DLD1 (cell line): ENCODE measurements around the gene JAZF1.
"Not testable (repeated sequence)": the region's sequence is repeated elsewhere in the genome, so short reads cannot be mapped to it uniquely, and the experiment has no call there.

Experiments
- in situ Hi-C: cut with HindIII; loops from 2 replicates; pipeline ENCODE4 v1.10.0; 2017; ENCODE audit warnings: low sequenced_read_pairs

The JAZF1 gene

DNA sequence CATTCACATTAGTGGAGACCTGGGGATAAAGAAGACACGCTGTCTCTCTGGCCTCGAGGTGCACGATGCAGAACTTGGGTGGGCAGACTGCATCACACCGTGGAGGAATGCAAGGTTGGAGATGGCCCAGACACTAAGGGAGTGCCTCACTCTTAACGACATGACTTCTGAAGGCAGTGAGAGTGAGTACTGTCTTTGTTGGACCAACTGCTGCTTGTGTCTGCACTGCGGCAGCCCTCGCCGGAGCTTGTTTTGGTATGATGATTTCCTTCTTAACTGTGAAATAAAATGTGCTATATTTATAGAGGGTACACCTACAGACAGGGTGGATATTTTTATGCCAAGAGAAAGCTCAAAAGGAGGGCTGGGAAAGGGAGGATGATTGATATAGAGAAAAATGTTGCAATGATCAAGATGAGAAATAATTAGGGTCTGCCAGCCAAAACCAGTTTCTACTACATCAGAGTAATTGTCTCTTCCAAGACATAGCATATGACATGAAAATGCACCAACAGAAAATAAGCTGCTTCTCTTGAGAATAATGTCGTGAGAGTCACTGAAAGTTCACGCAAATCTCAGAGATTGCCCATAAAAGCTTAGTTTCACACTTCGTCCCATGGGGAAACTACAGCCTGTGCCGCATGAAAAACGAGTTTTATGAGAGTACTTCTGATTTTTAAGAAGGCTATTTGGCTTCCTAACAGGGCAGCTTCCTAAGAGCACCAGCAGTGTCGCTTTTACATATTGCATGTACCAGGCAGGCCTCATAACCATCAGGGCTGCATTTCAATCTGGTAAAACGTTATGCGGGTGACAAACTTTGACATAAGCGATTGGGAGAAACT, 313.5 kb downstream of the JAZF1 start:
- in situ Hi-C loops: no loop called here

DNA sequence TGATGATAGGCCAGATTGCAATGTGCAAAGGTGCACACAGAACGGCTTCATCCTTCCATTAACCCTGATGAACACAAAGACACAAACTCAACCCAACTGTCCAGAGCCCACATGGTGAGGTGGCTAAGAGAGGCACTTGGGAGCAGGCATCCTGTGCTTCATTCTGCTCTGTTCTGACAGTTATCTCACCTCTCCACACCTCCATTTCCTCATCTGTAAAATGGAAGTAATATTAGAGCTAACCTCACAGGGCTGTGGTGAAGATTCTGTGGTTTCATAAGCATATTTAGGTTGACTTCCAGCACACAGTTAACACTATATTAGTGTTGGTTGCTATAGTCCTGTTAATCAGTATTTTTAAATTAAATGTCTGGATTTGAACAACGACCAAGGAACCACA, 314.3 kb downstream of the JAZF1 start:
- in situ Hi-C loops: no loop called here

DNA sequence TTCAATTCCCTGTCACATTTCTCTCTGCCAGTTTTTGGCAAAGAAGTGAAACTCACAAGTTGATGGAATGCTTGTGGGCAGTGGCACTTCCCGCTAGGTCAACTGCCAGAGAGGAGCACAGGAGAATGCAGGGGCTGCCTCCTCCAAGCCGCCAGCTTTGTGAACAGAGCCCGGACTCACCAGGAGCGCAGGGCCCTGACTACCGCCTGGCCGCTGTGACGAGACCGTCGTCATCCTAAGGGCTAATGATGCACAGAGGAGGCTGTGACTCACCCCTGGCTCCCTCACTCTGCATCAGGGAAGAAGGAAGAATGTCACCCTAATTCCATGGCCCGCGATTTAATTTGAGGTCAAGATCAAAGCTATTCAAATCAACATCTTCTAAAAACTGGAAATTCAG, 316.7 kb downstream of the JAZF1 start:
- in situ Hi-C loops: no loop called here

DNA sequence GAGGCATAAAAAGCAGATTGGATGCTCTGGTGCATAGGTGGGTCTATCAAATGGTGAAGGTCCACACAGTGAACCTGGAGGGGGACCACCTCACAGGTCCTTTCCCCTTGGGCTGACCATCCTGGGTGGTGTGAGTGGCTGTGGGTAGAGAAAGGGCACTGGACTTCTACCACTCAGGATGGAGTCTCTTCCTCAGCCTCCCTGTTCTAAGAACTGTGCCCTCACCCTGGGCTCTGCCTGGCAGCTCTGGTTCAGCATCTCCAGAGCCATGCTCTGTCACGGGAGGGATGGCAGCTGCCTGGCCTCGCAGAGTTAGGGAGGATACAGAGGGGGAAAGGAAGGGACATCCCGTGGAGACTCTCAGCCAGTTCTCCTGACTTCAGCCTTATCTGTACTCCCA, 318.8 kb downstream of the JAZF1 start:
- in situ Hi-C loops: no loop called here

DNA sequence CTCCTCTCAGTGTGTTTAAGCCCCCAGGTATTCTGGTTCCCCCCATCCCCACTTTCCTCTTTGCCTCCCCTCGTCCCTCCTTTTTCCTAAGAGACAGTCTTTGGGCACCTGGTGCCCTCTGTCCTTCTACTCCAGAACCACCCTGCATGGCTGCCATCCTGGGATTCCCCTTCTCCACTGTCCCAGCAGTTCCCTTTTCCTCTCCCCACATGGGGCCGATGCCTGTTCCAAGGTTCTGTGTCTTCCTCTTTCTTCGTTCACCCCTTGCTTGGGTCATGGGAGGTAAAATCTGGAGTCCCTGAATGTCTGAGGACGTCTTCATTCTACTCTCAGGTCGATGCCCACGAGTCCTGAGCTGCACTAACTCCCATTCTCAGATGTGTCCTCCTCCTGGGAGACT, 319.8 kb downstream of the JAZF1 start:
- in situ Hi-C loops: no loop called here

DNA sequence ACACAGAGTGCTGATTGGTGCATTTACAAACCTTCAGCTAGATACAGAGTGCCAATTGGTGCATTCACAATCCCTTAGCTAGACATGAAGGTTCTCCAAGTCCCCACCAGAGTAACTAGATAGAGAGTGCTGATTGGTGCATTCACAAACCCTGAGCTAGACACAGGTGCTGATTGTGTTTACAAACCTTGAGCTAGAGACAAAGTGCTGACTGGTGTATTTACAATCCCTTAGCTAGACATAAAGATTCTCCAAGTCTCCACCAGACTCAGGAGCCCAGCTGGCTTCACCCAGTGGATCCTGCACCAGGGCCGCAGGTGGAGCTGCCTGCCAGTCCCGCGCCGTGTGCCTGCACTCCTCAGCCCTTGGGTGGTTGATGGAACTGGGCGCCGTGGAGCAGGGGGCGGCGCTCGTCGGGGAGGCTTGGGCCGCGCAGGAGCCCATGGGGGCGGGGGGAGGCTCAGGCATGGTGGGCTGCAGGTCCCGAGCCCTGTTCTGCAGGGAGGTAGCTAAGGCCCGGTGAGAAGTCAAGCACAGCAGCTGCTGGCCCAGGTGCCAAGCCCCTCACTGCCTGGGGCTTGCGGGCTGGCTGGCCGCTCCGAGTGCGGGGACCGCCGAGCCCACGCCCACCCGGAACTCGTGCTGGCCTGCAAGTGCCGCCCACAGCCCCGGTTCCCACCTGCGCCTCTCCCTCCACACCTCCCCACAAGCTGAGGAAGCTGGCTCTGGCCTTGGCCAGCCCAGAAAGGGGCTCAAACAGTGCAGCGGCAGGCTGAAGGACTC, 323.7 kb downstream of the JAZF1 start:
- in situ Hi-C loops: not testable (repeated sequence)

DNA sequence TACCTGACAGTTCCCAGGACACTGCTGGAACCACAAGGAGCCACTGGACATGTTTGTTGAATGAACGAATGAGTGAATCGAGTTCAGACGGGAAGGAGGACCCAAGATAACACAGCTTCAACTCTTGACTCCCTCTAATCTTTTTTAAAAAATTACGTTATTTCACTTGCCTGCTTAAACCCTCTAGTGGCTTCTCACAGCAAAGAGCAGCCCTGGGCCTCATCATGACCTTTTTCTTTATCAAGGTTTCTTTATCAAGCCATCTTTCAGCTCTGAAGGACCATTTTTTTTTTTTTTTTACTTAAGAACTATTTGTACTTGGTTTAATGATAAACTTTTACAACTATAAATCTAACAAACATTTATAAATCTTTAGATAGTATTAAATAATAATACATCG, 330.1 kb downstream of the JAZF1 start:
- in situ Hi-C loops: no loop called here

DNA sequence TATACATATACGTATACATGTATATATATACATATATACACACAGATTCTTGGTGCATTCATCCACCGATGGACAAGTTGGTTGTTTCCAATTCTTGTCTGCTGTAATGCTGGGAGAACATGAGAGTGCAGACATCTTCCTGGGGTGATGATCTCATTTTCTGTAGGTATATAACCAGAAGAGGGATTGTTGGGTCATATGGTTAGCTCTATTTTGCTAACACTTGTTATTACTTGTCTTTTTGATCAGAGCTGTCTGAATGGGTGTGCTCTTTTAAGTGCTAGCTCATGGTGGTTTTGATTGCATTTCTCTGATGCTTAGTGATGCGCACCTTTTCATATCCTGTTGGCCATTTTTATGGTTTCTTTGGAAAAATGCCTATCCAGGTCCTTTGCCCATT, 334.2 kb downstream of the JAZF1 start:
- in situ Hi-C loops: loop anchor here (10.0 kb wide), 1 partner anchor 68 kb away; no protein-coding TSS in a partner anchor

DNA sequence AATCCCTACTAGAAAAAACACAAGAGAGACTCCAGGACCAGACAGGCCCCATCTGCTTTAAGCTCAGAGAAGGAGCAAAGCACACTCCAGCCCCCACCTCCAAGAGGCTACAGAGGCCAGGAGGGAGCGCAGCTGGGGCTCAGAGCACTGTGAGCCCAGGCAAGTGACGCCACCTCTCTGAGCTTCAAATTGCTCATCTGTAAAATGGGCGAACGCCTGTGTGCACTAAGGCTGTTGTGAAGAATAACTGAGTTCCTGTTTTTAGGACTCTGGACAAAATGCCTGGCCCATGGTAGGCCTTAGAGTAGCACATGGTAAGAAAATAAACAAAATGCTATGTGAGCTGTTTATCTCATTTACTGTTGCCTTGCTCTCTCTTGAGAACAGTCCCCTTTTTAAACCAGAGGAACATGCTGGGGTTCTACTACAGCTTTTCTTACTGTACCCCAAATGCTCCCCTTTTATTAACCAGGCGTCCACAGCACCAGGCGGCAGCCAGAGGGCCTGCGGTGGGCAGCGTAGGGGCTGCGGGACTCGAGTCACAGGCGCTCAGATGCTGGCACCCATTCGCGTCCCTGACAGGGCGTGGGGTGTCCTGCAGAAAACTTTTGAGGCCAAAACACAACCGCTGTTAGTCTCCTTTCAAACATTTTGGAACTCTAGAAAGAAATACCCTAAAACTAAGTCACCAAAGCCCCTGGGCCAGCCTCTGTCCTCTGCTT, 336.9 kb downstream of the JAZF1 start:
- in situ Hi-C loops: loop anchor here (10.0 kb wide), 1 partner anchor 71 kb away; no protein-coding TSS in a partner anchor

DNA sequence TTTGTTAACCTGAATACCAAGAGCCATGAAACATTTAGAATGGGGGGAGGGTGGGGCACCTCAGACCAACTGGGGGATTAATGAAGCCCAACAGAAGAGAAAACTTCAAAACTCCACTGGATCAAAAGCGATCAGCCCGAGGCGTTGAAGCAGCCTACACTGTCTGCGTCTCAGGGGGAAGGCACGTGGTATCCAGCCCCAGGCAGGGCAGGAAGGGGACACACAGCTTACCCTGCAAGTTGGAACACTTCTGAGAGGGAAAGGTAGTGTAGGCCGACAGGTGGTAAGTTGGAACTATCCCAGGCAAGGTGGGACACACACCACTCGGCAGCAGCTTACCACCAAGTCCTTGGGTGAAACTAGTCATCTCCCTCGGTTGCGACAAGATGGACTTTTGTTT, 337.7 kb downstream of the JAZF1 start:
- in situ Hi-C loops: loop anchor here (10.0 kb wide), 1 partner anchor 72 kb away; no protein-coding TSS in a partner anchor

DNA sequence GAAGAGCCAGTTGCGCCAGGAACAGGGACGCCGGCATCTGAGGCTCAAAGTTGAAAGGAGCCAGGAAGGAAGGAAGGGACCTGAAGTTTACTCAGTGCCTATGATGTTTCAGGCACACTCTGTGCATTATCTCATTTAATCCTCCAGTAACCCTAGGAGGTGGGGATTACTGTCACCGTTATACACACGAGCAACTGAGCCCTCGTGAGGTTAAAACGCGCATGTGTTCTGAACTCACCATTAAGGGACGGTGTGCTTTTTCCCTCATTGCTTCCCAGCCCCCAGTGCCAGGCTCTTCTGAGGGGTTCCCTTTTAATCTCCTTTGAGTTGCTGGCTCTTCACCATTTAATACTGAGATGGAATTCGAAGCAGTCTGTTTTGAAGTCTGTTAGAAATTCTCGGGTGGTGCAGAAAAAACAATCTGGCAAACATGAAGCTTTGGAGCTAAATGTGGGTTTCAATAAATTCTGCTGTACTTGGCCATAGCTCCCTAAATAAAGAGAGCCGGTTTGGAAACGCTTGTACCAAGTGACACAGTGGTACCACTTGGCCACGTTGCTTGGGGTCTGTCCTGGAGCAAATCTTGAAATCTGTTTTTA, 338.4 kb downstream of the JAZF1 start:
- in situ Hi-C loops: loop anchor here (10.0 kb wide), 1 partner anchor 73 kb away; no protein-coding TSS in a partner anchor

DNA sequence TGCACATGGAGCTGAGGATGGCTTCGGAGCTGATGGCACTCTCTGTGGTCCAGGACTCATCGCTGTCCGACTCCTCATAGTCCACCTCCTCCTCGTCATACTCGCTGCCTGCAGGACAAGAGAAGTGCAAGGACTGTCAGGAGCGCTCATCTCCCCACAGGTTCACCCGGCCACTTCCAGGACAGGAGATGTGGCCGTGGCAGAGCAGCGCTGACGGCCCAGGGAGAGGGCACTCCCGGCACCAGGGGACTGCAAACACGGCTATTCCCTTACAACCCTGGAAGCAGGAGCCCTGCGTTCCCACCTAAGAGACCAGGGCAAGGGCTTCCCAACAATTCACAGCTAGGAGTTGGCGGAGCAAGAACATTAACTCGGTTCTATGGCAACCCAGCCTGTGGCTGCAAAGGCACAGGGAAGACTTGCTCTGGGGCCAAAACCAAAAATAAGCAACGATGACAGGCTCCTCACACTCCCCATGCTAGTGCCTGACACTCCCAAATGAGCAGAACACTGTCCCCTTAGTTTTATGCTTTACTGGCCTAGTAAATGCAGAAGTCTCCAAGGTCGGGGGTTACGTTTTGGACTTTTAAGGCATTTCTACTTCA, 339.7 kb downstream of the JAZF1 start:
- in situ Hi-C loops: loop anchor here (10.0 kb wide), 1 partner anchor 74 kb away; no protein-coding TSS in a partner anchor

DNA sequence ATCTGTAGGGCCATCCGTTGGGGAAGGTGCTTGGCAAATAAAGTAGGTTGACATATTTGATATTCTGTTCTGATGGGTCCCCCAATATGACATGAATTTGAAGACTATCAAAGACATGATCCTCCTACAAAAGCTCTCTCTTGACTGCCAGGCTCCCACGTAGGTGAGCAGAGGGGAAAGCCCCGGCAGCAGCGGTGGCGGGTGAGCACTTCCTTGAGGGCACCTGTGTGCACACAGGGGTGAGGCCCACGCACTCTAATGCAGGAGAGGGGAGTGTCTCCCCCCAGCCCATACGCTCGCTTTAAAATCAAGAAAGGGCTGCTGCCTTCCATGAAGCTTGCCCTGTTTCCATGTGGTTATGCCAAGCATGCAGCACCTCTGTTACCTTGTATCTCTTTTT, 340.3 kb downstream of the JAZF1 start:
- in situ Hi-C loops: loop anchor here (10.0 kb wide), 1 partner anchor 74 kb away; no protein-coding TSS in a partner anchor

DNA sequence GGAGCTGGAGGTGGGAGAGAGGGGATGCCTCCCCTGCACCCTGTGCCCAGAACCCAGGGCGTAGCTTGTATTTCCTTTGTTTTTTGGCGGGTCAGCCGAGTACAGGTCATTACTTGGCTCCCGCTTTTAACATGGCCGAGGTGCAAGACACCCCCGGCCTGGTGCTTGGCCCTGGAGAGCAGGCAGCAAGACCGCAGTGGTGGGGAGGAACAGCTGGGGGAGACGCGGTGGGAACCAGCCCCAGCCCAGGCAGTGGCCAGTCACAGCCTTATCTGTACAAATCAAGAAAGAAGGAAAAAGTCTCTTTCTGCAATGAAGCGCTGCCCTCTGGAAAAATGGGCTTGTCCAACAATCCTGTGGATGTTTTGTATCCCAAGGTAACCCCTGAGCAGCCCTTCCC, 341.5 kb downstream of the JAZF1 start:
- in situ Hi-C loops: no loop called here

DNA sequence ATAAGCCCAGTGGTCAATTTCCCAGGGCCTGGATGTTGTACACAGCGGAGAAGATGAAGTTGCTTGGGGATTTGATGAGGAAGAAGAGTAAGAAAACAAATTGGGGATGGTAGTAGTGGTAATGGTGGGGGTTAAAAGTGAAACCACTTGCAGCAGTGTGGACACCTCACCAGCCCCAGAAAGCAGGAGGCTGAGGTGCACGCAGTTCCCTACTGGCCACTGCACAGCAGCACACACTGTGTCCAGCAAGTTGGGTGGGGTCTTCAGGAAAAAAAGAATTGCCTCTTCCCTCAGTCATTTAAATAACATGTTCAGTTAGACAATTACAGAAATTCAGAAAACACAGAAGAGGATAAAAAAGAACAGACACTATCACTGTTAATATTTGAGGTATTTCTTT, 344.1 kb downstream of the JAZF1 start:
- in situ Hi-C loops: no loop called here

DNA sequence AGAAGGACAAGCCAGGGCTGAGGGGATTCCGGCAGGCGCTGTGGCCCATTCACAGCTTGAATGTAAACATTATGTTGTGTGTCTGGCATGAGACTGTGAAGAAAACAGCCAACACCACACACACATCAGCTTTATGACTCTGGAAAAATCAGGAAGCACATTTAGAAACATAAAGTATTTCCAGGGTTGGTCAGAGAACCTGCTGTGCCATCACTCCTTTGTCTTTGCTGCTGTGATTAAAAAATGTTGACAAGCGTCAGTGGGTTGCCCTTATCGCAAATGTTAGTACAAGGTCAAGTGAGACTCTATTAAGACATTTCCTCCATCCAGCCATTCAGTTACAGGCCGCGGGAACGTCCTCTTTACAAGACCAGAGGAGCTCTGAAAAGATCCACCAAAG, 345.2 kb downstream of the JAZF1 start:
- in situ Hi-C loops: no loop called here

DNA sequence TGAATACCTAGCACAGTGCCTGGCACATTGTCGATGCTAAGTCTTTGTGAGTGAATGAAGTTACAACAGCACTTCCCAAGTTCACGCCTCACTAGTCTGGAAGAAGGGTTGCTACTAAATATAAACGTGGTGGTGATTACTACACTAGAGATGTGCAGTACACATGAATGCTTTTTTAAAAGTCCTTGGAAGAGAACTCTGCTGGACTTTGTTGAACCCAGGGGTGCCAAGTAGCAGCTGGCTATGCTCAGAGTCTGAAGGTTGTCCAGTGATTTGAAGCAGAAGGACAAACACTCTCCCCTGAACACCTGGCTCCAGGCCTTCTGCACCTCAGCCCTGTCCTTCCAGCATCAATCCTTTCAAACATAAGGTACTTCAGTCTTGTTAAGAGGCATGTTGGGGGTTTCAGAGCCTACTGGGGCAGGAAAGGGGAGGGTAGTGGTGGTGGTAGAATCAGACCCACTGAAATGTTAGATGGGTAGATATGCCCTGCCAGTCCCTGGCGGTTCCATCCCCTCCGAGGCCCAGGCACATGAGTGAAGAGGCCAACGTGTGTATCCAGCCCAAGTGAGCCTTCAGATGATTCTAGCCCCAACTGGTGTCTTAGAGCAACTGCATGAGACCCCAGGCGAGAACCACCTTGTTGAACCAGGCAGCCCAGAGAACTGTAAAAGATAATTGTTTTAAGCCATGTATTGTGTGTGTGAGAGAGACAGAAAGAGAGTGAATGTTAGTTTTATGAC, 346.2 kb downstream of the JAZF1 start:
- in situ Hi-C loops: no loop called here

DNA sequence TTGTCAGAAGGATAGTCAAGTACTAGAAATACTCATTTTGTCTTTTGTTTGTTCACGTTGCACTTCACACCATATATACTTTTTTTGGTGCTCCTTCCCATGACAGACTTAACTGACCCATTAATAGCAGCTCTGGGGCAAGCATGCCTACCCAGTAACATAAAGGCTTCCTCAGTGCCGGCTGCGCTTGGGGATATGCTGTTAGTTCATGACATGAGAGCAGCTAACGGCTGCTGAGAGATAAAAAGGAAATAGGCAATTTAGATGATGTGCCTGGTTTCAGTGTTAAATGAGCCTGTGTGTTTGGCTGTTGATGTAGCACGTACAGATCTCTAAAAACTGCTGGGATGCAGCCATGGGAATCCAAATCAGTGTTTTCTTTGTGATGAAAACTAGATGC, 354.2 kb downstream of the JAZF1 start:
- in situ Hi-C loops: loop anchor here (5.0 kb wide), 1 partner anchor 39 kb away; no protein-coding TSS in a partner anchor

DNA sequence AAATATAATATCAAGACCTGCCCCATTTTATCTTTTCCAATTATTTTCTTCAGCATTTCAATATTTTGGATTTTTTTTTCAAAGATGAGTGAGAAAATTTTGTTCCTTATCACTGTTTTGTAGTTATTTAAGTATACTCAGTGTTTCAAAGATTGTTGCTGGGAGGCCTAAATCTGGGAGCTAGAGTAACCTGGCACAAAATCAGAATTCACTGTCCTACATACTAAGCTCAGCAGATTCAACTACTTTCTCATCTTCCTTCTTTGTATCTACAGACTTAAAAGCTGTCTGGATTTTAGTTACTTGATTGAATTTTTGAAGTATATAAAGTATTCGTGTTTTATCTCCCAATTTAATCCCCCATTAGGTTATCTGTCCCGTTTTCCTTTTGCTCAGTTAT, 354.7 kb downstream of the JAZF1 start:
- in situ Hi-C loops: loop anchor here (5.0 kb wide), 1 partner anchor 39 kb away; no protein-coding TSS in a partner anchor
